ENCODE results near the gene COX6B2. TPM values are rescaled to one million over a fixed set of nuclear protein-coding genes. Genes with fewer than 3 reads are reported as not detected.

Gene COX6B2
- total RNA-seq, 4 donors from 2014 or later = not detected

- Histone ChIP-seq H3K36me3 (no peaks in the 10 kb centered on the region), H3K4me3 (no peak overlapping the region), H3K9me3 (no peaks in the 10 kb centered on the region), H3K4me1 (peaks cover 0 to 31% (median 11%) of the 10 kb centered on the region in 3 donors), H3K27ac (no peak overlapping the region), H3K27me3 (peaks cover 90% of the 10 kb centered on the region)
- no peak for ATAC-seq
- no peak for TF ChIP-seq EP300 (IDR thresholded peaks at IDR 0.05)
- no peak for TF ChIP-seq POLR2A (IDR thresholded peaks at IDR 0.05)
- TF ChIP-seq CTCF (IDR thresholded peaks at IDR 0.05) = no peak
- no peak for TF ChIP-seq POLR2AphosphoS5 (IDR thresholded peaks at IDR 0.05)
- 67 to 80% methylated on average over 1 to 4 of the region's 31 CpGs for WGBS, 2 donors (ENCODE audit: low coverage in 1 of 2)
Measured at GRCh38 chr19:55373993-55374757, 19.7 kb upstream of the COX6B2 start.

GRCh38 chr19:55373306-55373992 is 18.9 kb upstream of the COX6B2 start:
- Histone ChIP-seq H3K4me1 (peaks cover 0 to 38% (median 13%) of the 10 kb centered on the region in 3 donors), H3K9me3 (no peaks in the 10 kb centered on the region), H3K36me3 (no peaks in the 10 kb centered on the region), H3K27ac (no peak overlapping the region), H3K27me3 (peaks cover 97% of the 10 kb centered on the region), H3K4me3 (no peak overlapping the region)
- WGBS, 2 donors (ENCODE audit: low coverage in 1 of 2) = no CpG with 5 or more reads among the region's 9 CpGs
- TF ChIP-seq CTCF (IDR thresholded peaks at IDR 0.05) (no peak), POLR2AphosphoS5 (IDR thresholded peaks at IDR 0.05) (no peak), POLR2A (IDR thresholded peaks at IDR 0.05) (no peak), EP300 (IDR thresholded peaks at IDR 0.05) (no peak)
- no peak for ATAC-seq

GRCh38 chr19:55372316-55373081 is 18.0 kb upstream of the COX6B2 start:
- WGBS, 2 donors (ENCODE audit: low coverage in 1 of 2) = 58% methylated on average over 7 of the region's 24 CpGs; no CpG with 5 or more reads in 1 of the 2 donors

More at GRCh38 chr19:55372316-55373081, 18.0 kb upstream of the COX6B2 start:
- no peak for ATAC-seq
- peaks cover 0 to 33% (median 13%) of the 10 kb centered on the region in 3 donors for H3K4me1 ChIP-seq
- no peak overlapping the region for H3K27ac ChIP-seq
- no peaks in the 10 kb centered on the region for H3K9me3 ChIP-seq
- TF ChIP-seq CTCF (IDR thresholded peaks at IDR 0.05) (no peak), POLR2A (IDR thresholded peaks at IDR 0.05) (no peak), EP300 (IDR thresholded peaks at IDR 0.05) (no peak), POLR2AphosphoS5 (IDR thresholded peaks at IDR 0.05) (no peak)
- no peak overlapping the region for H3K4me3 ChIP-seq
- H3K27me3 ChIP-seq = peaks cover 100% of the 10 kb centered on the region
- no peaks in the 10 kb centered on the region for H3K36me3 ChIP-seq
